A549 (cell line): ENCODE measurements around the gene RNF144A. TPM values are rescaled to one million over a fixed set of nuclear protein-coding genes. Genes with fewer than 3 reads are reported as not detected.

Source experiments
- ATAC-seq, 2 experiments: fragments of 200-7000 bp in 1 of 2; fragments of >200 bp in 1 of 2; cut with Nextera tagmentation in 1 of 2; cut with Tn5 transposase in 1 of 2; 3 replicates each; pipeline versions ENCODE4 v1.8.0 to v1.9.1; 2018 to 2020; ENCODE audit warnings: mild to moderate bottlenecking in 1 of 2, moderate library complexity in 1 of 2
- CTCF ChIA-PET: fragments of 300-600 bp; sonication (Branson Sonifier 250); formaldehyde crosslinking; extraction: SDS; loops from one replicate; lab custom pipeline; 2021; ENCODE audit warnings: antibody characterized with exemption, inconsistent platforms; lab: Yijun Ruan, JAX
- POLR2A ChIA-PET: fragments of 350-600 bp; formaldehyde crosslinking; extraction: SDS; loops from one replicate; lab custom pipeline; 2021; ENCODE audit warnings: antibody characterized with exemption, inconsistent platforms; lab: Yijun Ruan, JAX
- DNase-seq, 2 experiments: peaks; one replicate each; pipeline versions ENCODE4 v3.0.0 to v3.0.0-alpha.2; 2011 to 2016; ENCODE audit warnings: low read depth in 1 of 2, low spot score in 1 of 2
- FAIRE-seq: peaks from 2 replicates; lab custom pipeline; 2011; peaks lifted over from hg19 to GRCh38; lab: Jason Lieb, UNC
- H3K27ac ChIP-seq, 2 experiments: fragments of >200 bp; sonication (Bioruptor Twin); formaldehyde crosslinking; 3 replicates each; pipeline ENCODE4 v1.5.1; 2016 to 2017
- H3K4me1 ChIP-seq: fragments of >200 bp; sonication (Bioruptor Twin); formaldehyde crosslinking; 3 replicates; pipeline ENCODE4 v1.6.1; 2016
- H3K4me2 ChIP-seq: fragments of >200 bp; sonication (Bioruptor Twin); formaldehyde crosslinking; 3 replicates; pipeline ENCODE4 v1.6.1; 2016
- H3K4me3 ChIP-seq: fragments of >200 bp; sonication (Bioruptor Twin); formaldehyde crosslinking; 3 replicates; pipeline ENCODE4 v1.5.1; 2016
- H3K9me3 ChIP-seq: fragments of >200 bp; sonication (Bioruptor Twin); formaldehyde crosslinking; 3 replicates; pipeline ENCODE4 v1.6.1; 2016
- CBX2 ChIP-seq: fragments of 200-600 bp; sonication (generic); IDR thresholded peaks from 2 replicates; pipeline ENCODE4 v1.6.1; 2016; ENCODE audit warnings: low read depth, mild to moderate bottlenecking, borderline replicate concordance
- CEBPB ChIP-seq, 2 experiments: fragments of >200 bp in 1 of 2; sonication (Bioruptor Twin) in 1 of 2; formaldehyde crosslinking in 1 of 2; IDR thresholded peaks; 2 replicates each; pipeline ENCODE4 v1.6.1; 2012 to 2016
- CHD4 ChIP-seq: fragments of 200-600 bp; sonication (generic); IDR thresholded peaks from 2 replicates; pipeline ENCODE4 v1.6.1; 2016; ENCODE audit warnings: antibody characterized with exemption, mild to moderate bottlenecking, borderline replicate concordance
- EHF ChIP-seq: fragments of 250-450 bp; sonication (Bioruptor Pico); IDR thresholded peaks from 2 replicates; pipeline ENCODE4 v1.5.0; 2020; ENCODE audit warnings: mild to moderate bottlenecking
- ELK1 ChIP-seq: fragments of 150-350 bp; IDR thresholded peaks from 2 replicates; pipeline ENCODE4 v1.6.1; 2014; ENCODE audit warnings: low read depth, mild to moderate bottlenecking, low read length
- FOSB ChIP-seq: fragments of 250-450 bp; sonication (Bioruptor Pico); IDR thresholded peaks from 2 replicates; pipeline ENCODE4 v1.5.0; 2020; ENCODE audit warnings: mild to moderate bottlenecking, moderate library complexity
- FOSL2 ChIP-seq, 2 experiments: fragments of 450-650 bp in 1 of 2; fragments of >200 bp in 1 of 2; sonication (Bioruptor Twin) in 1 of 2; formaldehyde crosslinking; IDR thresholded peaks; 2 replicates each; pipeline versions ENCODE4 v1.5.0 to v1.6.1; 2016 to 2020; ENCODE audit warnings: mild to moderate bottlenecking in 1 of 2, moderate library complexity in 1 of 2
- GATA3 ChIP-seq: IDR thresholded peaks from 2 replicates; pipeline ENCODE4 v1.6.1; 2012; ENCODE audit warnings: borderline replicate concordance
- HES2 ChIP-seq: fragments of >200 bp; sonication (Bioruptor Twin); formaldehyde crosslinking; IDR thresholded peaks from 2 replicates; pipeline ENCODE4 v1.6.1; 2016
- HOXB5 ChIP-seq: fragments of 250-450 bp; sonication (Bioruptor Pico); IDR thresholded peaks from 2 replicates; pipeline ENCODE4 v1.5.0; 2020; ENCODE audit warnings: mild to moderate bottlenecking, moderate library complexity
- KDM1A ChIP-seq: fragments of 200-600 bp; sonication (generic); IDR thresholded peaks from 2 replicates; pipeline ENCODE4 v1.6.1; 2016; ENCODE audit warnings: low read depth, mild to moderate bottlenecking
- NR3C1 ChIP-seq: fragments of >200 bp; sonication (Bioruptor Twin); formaldehyde crosslinking; IDR thresholded peaks from 3 replicates; pipeline ENCODE4 v1.6.1; 2017
- PHF8 ChIP-seq: fragments of 200-600 bp; sonication (generic); IDR thresholded peaks from 2 replicates; pipeline ENCODE4 v1.6.1; 2016; ENCODE audit warnings: low read depth, mild to moderate bottlenecking, antibody characterized with exemption, moderate library complexity, borderline replicate concordance
- POLR2A ChIP-seq: IDR thresholded peaks from 2 replicates; pipeline ENCODE4 v1.6.1; 2012; ENCODE audit warnings: mild to moderate bottlenecking, low read length
- POLR2AphosphoS2 ChIP-seq: conservative IDR thresholded peaks from 2 replicates; pipeline ENCODE4 v1.6.1; 2012; ENCODE audit warnings: low read length, improper control_type of control experiment, inconsistent platforms
- RAD21 ChIP-seq, 2 experiments: fragments of >200 bp in 1 of 2; sonication (Bioruptor Twin) in 1 of 2; formaldehyde crosslinking in 1 of 2; IDR thresholded peaks in 1 of 2; conservative IDR thresholded peaks in 1 of 2; 2 replicates in 1 of 2; 3 replicates in 1 of 2; pipeline ENCODE4 v1.6.1; 2012 to 2018; ENCODE audit warnings: inconsistent platforms in 1 of 2
- SMC3 ChIP-seq: fragments of >200 bp; sonication (Bioruptor Twin); formaldehyde crosslinking; IDR thresholded peaks from 3 replicates; pipeline ENCODE4 v1.6.1; 2018; ENCODE audit warnings: inconsistent platforms
- SREBF2 ChIP-seq: fragments of 450-650 bp; IDR thresholded peaks from 2 replicates; pipeline ENCODE4 v1.6.1; 2014; ENCODE audit warnings: mild to moderate bottlenecking, moderate library complexity
- ZFP36 ChIP-seq: fragments of 450-650 bp; IDR thresholded peaks from 2 replicates; pipeline ENCODE4 v1.6.1; 2014; ENCODE audit warnings: borderline replicate concordance; ENCODE audit not compliant: partially characterized antibody
- ZSCAN20 ChIP-seq: fragments of 250-450 bp; sonication (Bioruptor Pico); IDR thresholded peaks from 2 replicates; pipeline ENCODE4 v1.8.0; 2022; ENCODE audit warnings: mild to moderate bottlenecking, moderate library complexity
- WGBS: methylation state at CpG from one replicate; pipeline ENCODE4 v1.1.6; 2017; ENCODE audit errors: missing lambda C conversion rate; 5-methylcytosine and 5-hydroxymethylcytosine counted together
- polyA plus RNA-seq, 4 experiments: library from polyadenylated mRNA; depleted of rRNA in 3 of 4; stranded (reverse); fragments of >200 nt; fragmentation: RNase III in 1 of 4; extraction: RNeasy Plus Mini Kit Qiagen cat#74134 plus additional on column Dnase treatment in 1 of 4; gene quantifications; 2 replicates in 3 of 4; 3 replicates in 1 of 4; pipeline ENCODE4 v1.2.3, GENCODE V29; 2011 to 2017
- TF ChIP-seq, protein P1 (sequence below): fragments of >200 bp; sonication (Bioruptor Twin); formaldehyde crosslinking; IDR thresholded peaks from 3 replicates; pipeline ENCODE4 v1.5.1; 2016
- TF ChIP-seq, protein P2 (sequence below): fragments of 250-450 bp; sonication (Bioruptor Pico); IDR thresholded peaks from 2 replicates; pipeline ENCODE4 v1.5.0; 2021; ENCODE audit warnings: mild to moderate bottlenecking, moderate library complexity, borderline replicate concordance
- TF ChIP-seq, protein P3 (sequence below): IDR thresholded peaks from 2 replicates; pipeline ENCODE4 v1.6.1; 2012

Gene RNF144A
- polyA plus RNA-seq, 2 of the 4 experiments (the other 2 are of a cell fraction): 4.4 to 9.6 TPM

DNA sequence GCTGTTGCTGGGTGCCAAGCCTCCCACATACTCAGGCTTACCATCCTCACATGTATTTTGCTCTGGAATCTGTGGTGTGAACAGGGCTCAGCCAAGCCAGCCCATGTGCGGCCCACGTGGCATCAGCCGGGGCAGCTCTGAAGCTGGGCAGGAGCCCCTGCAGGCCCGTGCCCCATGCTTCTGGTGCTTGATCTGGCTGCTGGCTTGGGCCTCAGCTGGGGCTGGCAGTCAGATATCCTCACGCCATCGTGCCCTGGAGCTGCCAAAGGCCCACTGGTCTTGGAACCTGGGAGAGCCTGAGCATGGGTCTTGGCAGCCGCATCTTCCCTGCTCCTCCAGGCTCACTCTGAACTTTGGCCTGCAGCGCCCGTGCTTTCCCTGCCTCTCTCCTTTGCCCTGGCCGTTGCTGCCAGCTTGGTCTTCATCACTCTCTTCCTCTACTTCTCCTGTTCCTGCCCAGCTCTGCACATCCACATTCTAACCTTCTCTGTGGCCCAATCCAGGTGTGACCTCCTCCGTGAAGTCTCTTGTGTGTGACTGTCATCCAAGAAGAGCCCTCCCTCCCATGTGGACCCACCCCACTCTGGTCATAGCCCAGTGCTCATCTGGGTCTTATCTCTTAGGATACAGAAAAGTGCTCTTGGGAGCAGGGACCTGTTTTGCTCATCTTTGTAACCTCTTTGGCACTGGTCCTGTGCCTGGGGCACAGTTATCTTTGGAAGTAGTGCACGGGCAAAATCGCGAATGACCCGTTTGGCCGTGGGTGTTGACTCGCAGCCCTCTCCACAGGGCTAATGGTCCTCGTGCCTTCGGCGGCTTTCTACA is 116.1 kb downstream of the RNF144A start:
- 84% methylated on average over 18 of the region's 20 CpGs for WGBS

GRCh38 chr2:7034303-7034702 is 117.1 kb downstream of the RNF144A start:
- WGBS: 77% methylated on average over 14 of the region's 14 CpGs
- Histone ChIP-seq H3K4me2 (no peak overlapping the region), H3K4me1 (0 out of 3 replicates have a peak, but pooled peaks cover 4% of the 10 kb centered on the region), H3K4me3 (no peak overlapping the region), H3K27ac (no peak overlapping the region), H3K9me3 (no peaks in the 10 kb centered on the region)
- DNase-seq: peak in 1 of 2 experiments; percentile 19
- no peak for FAIRE-seq
- ChIA-PET POLR2A (no interaction called here), CTCF (interaction anchor here (1.0 to 4.3 kb wide), 6 partner anchors 10 to 188 kb away, joined by 3 to 34 read pairs (median 4); no protein-coding TSS in a partner anchor)
- ATAC-seq: peak; percentile 44 to 63; a peak in 4 of 6 replicates
- TF ChIP-seq CEBPB (IDR thresholded peaks at IDR 0.05) (no peak), RAD21 (conservative IDR thresholded peaks at IDR 0.05 in 1 of 2, IDR thresholded peaks at IDR 0.05 in 1 of 2) (peak in 1 of 2 experiments; percentile 12; a peak in 1 of 5 replicates)
- TF ChIP-seq, protein P1, sequence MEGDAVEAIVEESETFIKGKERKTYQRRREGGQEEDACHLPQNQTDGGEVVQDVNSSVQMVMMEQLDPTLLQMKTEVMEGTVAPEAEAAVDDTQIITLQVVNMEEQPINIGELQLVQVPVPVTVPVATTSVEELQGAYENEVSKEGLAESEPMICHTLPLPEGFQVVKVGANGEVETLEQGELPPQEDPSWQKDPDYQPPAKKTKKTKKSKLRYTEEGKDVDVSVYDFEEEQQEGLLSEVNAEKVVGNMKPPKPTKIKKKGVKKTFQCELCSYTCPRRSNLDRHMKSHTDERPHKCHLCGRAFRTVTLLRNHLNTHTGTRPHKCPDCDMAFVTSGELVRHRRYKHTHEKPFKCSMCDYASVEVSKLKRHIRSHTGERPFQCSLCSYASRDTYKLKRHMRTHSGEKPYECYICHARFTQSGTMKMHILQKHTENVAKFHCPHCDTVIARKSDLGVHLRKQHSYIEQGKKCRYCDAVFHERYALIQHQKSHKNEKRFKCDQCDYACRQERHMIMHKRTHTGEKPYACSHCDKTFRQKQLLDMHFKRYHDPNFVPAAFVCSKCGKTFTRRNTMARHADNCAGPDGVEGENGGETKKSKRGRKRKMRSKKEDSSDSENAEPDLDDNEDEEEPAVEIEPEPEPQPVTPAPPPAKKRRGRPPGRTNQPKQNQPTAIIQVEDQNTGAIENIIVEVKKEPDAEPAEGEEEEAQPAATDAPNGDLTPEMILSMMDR: peak; percentile 21; the same call in 2 of the 3 replicates

More for the DNA sequence above, 116.1 kb downstream of the RNF144A start:
- no peak overlapping the region for H3K4me3 ChIP-seq
- ATAC-seq (no peak), DNase-seq (no peak), FAIRE-seq (no peak)
- TF ChIP-seq CHD4: no peak
- no peak for TF ChIP-seq HOXB5 (CRISPR knock-in tag)
- TF ChIP-seq KDM1A: no peak
- TF ChIP-seq SMC3: no peak
- TF ChIP-seq ZSCAN20 (CRISPR knock-in tag): no peak
- TF ChIP-seq CBX2: no peak
- no peak for TF ChIP-seq HES2
- no peak for TF ChIP-seq FOSB
- no peak for TF ChIP-seq ELK1
- no peak for TF ChIP-seq POLR2A
- no peak for TF ChIP-seq NR3C1
- TF ChIP-seq EHF (CRISPR knock-in tag): no peak
- TF ChIP-seq ZFP36: no peak
- no peak for TF ChIP-seq POLR2AphosphoS2
- no peak for TF ChIP-seq GATA3
- TF ChIP-seq FOSL2 (IDR thresholded peaks at IDR 0.05): no peak
- TF ChIP-seq FOSL2 (CRISPR knock-in tag; IDR thresholded peaks at IDR 0.05): no peak
- 0 out of 3 replicates have a peak, but pooled peaks cover 4% of the 10 kb centered on the region for H3K4me1 ChIP-seq
- ChIA-PET POLR2A (no interaction called here), CTCF (interaction anchor here (1.0 to 4.3 kb wide), 7 partner anchors 11 to 207 kb away, joined by 3 to 34 read pairs (median 4); no protein-coding TSS in a partner anchor)
- no peak overlapping the region for H3K4me2 ChIP-seq
- H3K9me3 ChIP-seq: no peaks in the 10 kb centered on the region
- H3K27ac ChIP-seq: no peak overlapping the region

DNA sequence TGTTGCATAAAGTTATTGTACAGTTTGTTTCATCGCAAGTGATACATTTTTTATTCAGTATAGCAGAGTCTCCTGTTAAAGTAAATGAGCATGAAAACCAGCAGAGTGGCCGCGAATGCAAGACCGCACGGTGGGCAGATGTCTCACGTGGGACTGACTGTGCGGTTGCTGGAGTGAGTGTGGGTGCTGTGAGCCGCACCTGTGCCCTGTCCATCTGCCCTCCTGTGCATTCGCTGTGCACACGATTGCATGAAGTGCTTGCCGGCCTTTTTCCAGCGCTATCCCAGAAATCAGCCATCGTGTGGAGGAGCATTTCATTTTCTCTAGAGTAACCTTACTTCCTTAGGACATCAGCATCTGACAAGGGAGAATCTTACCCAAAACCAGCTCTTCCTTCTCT is 118.7 kb downstream of the RNF144A start:
- POLR2A ChIA-PET: no interaction called here
- FAIRE-seq (no peak), DNase-seq (no peak), ATAC-seq (no peak)
- H3K4me3 ChIP-seq: no peak overlapping the region
- WGBS: 90% methylated on average over 13 of the region's 13 CpGs
- TF ChIP-seq PHF8 (no peak), POLR2A (no peak), ZFP36 (no peak), SREBF2 (no peak)
- TF ChIP-seq, protein P2, sequence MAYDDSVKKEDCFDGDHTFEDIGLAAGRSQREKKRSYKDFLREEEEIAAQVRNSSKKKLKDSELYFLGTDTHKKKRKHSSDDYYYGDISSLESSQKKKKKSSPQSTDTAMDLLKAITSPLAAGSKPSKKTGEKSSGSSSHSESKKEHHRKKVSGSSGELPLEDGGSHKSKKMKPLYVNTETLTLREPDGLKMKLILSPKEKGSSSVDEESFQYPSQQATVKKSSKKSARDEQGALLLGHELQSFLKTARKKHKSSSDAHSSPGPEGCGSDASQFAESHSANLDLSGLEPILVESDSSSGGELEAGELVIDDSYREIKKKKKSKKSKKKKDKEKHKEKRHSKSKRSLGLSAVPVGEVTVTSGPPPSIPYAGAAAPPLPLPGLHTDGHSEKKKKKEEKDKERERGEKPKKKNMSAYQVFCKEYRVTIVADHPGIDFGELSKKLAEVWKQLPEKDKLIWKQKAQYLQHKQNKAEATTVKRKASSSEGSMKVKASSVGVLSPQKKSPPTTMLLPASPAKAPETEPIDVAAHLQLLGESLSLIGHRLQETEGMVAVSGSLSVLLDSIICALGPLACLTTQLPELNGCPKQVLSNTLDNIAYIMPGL (CRISPR knock-in tag): no peak
- TF ChIP-seq, protein P3, sequence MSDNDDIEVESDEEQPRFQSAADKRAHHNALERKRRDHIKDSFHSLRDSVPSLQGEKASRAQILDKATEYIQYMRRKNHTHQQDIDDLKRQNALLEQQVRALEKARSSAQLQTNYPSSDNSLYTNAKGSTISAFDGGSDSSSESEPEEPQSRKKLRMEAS: no peak
- no peak overlapping the region for H3K4me2 ChIP-seq
- CTCF ChIA-PET: interaction anchor here (1.5 to 4.3 kb wide), 5 partner anchors 9 to 107 kb away, joined by 3 to 34 read pairs (median 13); no protein-coding TSS in a partner anchor
- no peaks in the 10 kb centered on the region for H3K9me3 ChIP-seq
- H3K4me1 ChIP-seq: 0 out of 3 replicates have a peak, but pooled peaks cover 4% of the 10 kb centered on the region
- no peak overlapping the region for H3K27ac ChIP-seq
